Prostate gland (tissue), 2 donors: Measurements from ENCODE around the gene PIGA. TPM values are rescaled to one million over a fixed set of nuclear protein-coding genes. Genes with fewer than 3 reads are reported as not detected.
"Not testable (repeated sequence)": the region's sequence is repeated elsewhere in the genome, so short reads cannot be mapped to it uniquely, and the experiment has no call there.

Experiments used
- DNase-seq: peaks from one replicate; pipeline ENCODE4 v3.0.0-alpha.2; 2019; ENCODE audit warnings: low spot score
- H3K27ac ChIP-seq, 2 donors: fragments of 200-600 bp; sonication (generic); 2 replicates each; pipeline ENCODE4 v1.5.1; 2017 to 2019
- H3K27me3 ChIP-seq: fragments of 200-600 bp; sonication (generic); replicated peaks from 2 replicates; pipeline ENCODE4 v1.5.1; 2019; ENCODE audit not compliant: insufficient read depth
- H3K36me3 ChIP-seq, 2 donors: fragments of 200-600 bp; sonication (generic); 1 replicate in 1 of 2; 2 replicates in 1 of 2; pipeline versions ENCODE4 v1.5.1 to v1.8.1; 2017 to 2019
- H3K4me1 ChIP-seq: fragments of 200-600 bp; sonication (generic); replicated peaks from 2 replicates; pipeline ENCODE4 v1.5.1; 2019
- H3K4me3 ChIP-seq, 2 donors: fragments of 200-600 bp; sonication (generic); 2 replicates each; pipeline ENCODE4 v1.5.1; 2017 to 2019
- H3K9me3 ChIP-seq: fragments of 200-600 bp; sonication (generic); 2 replicates; pipeline ENCODE4 v1.5.1; 2017
- POLR2A ChIP-seq: fragments of 450-650 bp; IDR thresholded peaks from one replicate; pipeline ENCODE4 v1.6.1; 2016; ENCODE audit warnings: antibody characterized with exemption, mild to moderate bottlenecking
- POLR2AphosphoS5 ChIP-seq: sonication (generic); formaldehyde crosslinking; IDR thresholded peaks from one replicate; pipeline ENCODE4 v1.6.1; 2017; ENCODE audit warnings: antibody characterized with exemption
- WGBS: methylation state at CpG from one replicate; pipeline ENCODE4 v1.1.5; 2018; 5-methylcytosine and 5-hydroxymethylcytosine counted together
- intact Hi-C: fragments of 100-400 bp; cut with DNase I; formaldehyde crosslinking; loops from one replicate; pipeline ENCODE4 v1.14.2; 2022
- total RNA-seq, 2 donors: library from RNA; depleted of rRNA; stranded (reverse); fragments of >200 nt; gene quantifications; one replicate each; pipeline ENCODE4 v1.1.0, GENCODE V29; 2016
- TF ChIP-seq, protein P1 (sequence below), 4 experiments: fragments of 200-600 bp in 2 of 4; fragments of 450-650 bp in 2 of 4; sonication (generic) in 2 of 4; IDR thresholded peaks; 1 replicate in 3 of 4; 2 replicates in 1 of 4; pipeline ENCODE4 v1.5.1; 2016 to 2019; ENCODE audit warnings: antibody characterized with exemption in 4 of 4, mild to moderate bottlenecking in 2 of 4, moderate library complexity in 2 of 4

PIGA gene
- total RNA-seq, 2 donors from 2014 or later, result 6.6 to 7.0 TPM

DNA sequence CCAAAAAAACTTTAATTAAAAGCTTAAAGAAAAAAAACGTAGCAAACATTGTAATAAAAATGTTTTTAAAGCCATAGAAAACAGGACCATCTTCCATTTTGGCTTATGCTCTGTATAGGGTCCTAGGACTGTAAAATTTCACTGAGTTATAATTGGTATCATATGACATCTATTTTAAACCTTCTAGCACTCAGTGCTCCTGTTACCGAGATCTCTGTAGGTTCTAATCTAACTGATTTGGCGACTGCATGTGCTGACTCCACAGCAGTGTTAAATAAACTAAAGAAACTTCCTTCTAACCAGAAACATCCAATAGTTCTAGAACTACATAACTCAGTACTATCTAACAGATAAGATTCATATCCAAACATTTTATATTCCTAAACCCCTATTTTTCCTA, 19.8 kb downstream of the PIGA start, which contains the start of gene ASB11:
Gene ASB11 (minus strand): TSS at position 132 of the 400 bp plus-strand sequence. CDS start 35 bp downstream, at position 97.
- H3K27me3 ChIP-seq, result no peaks in the 10 kb centered on the region
- WGBS, result 32% methylated on average over 3 of the region's 3 CpGs
- H3K27ac ChIP-seq, result no peak within 1 kb of the TSS
- TF ChIP-seq POLR2A (no peak), POLR2AphosphoS5 (no peak)
- TF ChIP-seq, protein P1, sequence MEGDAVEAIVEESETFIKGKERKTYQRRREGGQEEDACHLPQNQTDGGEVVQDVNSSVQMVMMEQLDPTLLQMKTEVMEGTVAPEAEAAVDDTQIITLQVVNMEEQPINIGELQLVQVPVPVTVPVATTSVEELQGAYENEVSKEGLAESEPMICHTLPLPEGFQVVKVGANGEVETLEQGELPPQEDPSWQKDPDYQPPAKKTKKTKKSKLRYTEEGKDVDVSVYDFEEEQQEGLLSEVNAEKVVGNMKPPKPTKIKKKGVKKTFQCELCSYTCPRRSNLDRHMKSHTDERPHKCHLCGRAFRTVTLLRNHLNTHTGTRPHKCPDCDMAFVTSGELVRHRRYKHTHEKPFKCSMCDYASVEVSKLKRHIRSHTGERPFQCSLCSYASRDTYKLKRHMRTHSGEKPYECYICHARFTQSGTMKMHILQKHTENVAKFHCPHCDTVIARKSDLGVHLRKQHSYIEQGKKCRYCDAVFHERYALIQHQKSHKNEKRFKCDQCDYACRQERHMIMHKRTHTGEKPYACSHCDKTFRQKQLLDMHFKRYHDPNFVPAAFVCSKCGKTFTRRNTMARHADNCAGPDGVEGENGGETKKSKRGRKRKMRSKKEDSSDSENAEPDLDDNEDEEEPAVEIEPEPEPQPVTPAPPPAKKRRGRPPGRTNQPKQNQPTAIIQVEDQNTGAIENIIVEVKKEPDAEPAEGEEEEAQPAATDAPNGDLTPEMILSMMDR (IDR thresholded peaks at IDR 0.05), result no peak
- no peaks in the 10 kb centered on the region for H3K9me3 ChIP-seq
- no peak for DNase-seq
- H3K4me3 ChIP-seq, result no peak within 1 kb of the TSS
- intact Hi-C loops, result no loop called here
- H3K4me1 ChIP-seq, result no peaks in the 10 kb centered on the region
- no peaks in the 10 kb centered on the region for H3K36me3 ChIP-seq

DNA sequence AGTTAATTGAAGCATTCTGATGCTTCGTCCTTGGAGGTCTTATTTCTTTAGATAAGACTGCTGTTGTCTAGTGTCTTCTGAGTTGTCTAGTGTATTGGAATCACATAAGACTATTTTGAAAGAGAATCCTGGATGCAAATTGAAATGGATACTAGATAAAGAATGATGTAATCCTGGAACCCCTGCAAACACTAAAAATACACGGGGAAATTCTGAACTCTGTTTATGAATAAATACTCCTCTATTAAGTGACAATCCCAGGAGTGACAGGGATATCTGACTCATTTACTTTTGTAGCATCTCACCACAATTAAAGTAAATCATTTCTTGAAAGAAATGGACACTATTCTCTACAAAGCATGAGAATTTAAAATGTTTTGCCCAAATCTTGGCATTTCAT, 20.9 kb downstream of the PIGA start:
- intact Hi-C loops, result no loop called here

DNA sequence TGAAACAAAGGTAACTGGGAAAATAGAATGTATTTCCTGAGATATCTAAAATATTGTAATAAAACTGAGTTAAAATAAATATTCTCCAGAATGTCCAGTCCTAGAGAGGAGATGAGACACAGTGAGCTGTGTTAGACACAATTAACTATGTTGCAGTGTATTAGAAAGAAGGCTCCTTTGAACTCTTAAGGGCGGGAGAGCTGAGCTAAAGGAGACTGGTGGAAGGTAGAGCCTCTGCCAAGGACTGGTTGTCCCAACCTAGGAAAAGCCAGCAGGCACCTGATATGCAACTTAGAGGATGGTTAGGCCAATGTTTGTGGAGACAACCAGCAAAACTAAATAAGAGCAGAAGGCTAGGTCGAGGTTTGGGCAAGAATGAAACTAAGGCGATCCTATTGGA, 24.2 kb downstream of the PIGA start:
- WGBS, result 82% methylated on average over 3 of the region's 3 CpGs
- no peak for TF ChIP-seq POLR2AphosphoS5
- TF ChIP-seq POLR2A, result no peak
- TF ChIP-seq, protein P1 (IDR thresholded peaks at IDR 0.05), result no peak

More for the DNA sequence above, 20.9 kb downstream of the PIGA start:
- no peaks in the 10 kb centered on the region for H3K4me1 ChIP-seq
- no peaks in the 10 kb centered on the region for H3K9me3 ChIP-seq
- H3K4me3 ChIP-seq, result no peak overlapping the region
- no peaks in the 10 kb centered on the region for H3K36me3 ChIP-seq
- TF ChIP-seq, protein P1 (IDR thresholded peaks at IDR 0.05), result no peak
- TF ChIP-seq POLR2AphosphoS5 (no peak), POLR2A (no peak)
- H3K27ac ChIP-seq, result no peak overlapping the region
- no peaks in the 10 kb centered on the region for H3K27me3 ChIP-seq
- no peak for DNase-seq
- WGBS, result 52% methylated on average over 2 of the region's 2 CpGs

DNA sequence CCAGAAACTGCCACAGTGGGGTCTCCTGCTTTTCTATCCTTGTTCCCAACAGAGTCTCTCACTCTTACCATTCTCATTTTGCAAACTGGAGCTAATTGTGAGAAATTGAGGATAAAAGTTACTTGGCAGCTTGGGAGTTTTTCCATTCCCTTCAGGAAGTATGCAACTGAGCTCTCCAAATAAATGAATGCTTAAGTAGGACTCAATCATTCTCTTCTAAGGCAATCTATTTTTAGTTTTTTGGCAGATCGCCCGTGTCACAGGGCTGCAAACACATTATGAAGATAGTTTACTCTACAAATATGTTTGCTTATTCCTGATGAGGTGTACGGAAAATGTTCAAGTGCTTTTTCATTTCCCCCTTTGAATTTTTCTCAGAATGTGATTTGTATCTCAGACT, 25.2 kb downstream of the PIGA start:
- Histone ChIP-seq H3K27ac (no peak overlapping the region), H3K36me3 (no peaks in the 10 kb centered on the region), H3K4me3 (no peak overlapping the region), H3K9me3 (no peaks in the 10 kb centered on the region), H3K4me1 (no peaks in the 10 kb centered on the region), H3K27me3 (no peaks in the 10 kb centered on the region)
- TF ChIP-seq POLR2A (no peak), POLR2AphosphoS5 (no peak)
- TF ChIP-seq, protein P1 (IDR thresholded peaks at IDR 0.05), result no peak
- peak; percentile 18 for DNase-seq
- 9% methylated on average over 3 of the region's 3 CpGs for WGBS
- intact Hi-C loops, result no loop called here

More for the DNA sequence above, 24.2 kb downstream of the PIGA start:
- H3K4me1 ChIP-seq, result no peaks in the 10 kb centered on the region
- no peaks in the 10 kb centered on the region for H3K27me3 ChIP-seq
- DNase-seq, result no peak
- no peaks in the 10 kb centered on the region for H3K36me3 ChIP-seq
- H3K4me3 ChIP-seq, result no peak overlapping the region
- intact Hi-C loops, result no loop called here
- H3K9me3 ChIP-seq, result no peaks in the 10 kb centered on the region
- H3K27ac ChIP-seq, result no peak overlapping the region

DNA sequence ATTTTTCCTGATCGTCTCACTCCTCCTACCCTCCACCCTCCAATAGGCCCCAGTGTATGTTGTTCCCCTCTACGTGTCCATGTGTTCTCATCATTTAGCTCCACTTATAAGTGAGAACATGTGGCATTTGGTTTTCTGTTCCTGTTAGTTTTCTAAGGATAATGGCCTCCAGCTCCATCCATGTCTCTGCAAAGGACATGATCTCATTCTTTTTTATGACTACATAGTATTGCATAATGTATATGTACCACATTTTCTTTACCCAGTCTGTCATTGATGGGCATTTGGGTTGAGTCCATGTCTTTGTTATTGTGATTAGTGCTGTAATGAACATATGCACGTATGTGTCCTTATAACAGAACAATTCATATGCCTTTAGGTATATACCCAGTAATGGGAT, 29.4 kb downstream of the PIGA start:
- H3K36me3 ChIP-seq, H3K9me3 ChIP-seq, H3K27ac ChIP-seq, DNase-seq, H3K27me3 ChIP-seq, H3K4me3 ChIP-seq, intact Hi-C loops, H3K4me1 ChIP-seq: not testable (repeated sequence)
- WGBS, result 80% methylated on average over 3 of the region's 3 CpGs
